ENCODE results near the gene DNTTIP2.

DNTTIP2 gene

DNA sequence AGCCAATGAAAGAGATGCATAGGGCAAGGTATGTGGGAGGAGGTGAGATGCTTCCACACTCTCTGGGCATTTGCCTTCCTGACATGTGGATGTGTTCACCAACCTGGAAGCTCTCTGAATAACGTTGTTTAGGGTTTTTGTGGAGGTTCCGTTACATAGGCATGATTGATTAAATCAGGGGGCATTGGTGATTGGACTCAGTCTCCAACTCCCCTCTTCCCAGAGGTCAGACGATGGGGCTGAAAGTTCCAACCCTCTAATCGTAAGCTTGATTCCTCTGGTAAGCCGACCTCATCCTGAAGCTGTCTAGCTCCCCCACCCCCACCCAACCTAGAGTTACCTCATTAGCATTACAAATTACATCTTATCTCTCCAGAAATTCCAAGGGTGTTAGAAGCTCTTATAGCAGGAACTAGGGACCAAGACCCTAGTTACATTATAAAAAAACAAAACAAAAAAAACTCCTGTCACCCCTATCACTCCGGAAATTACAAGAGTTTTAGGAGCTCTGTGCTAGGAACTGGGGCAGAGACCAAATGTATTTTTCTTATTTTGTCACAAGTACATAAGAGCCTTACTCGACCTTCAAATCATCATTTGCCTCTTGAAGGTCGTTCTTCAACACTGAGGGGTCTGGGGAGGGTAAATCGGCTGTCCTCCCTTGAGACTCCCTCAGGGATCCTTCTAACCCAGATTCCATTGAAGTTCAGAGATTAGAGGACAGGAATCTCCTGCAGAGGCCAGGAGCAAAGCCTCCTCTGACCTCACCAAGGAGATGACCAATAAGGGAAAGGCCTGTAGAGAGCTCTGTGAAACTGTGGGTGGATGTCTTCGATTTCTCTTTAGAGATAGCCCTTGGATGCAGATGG is 58.2 kb downstream of the DNTTIP2 start:
- no peak for DNase-seq (ENCODE audit: low read depth, low spot score)
- H3K4me3 ChIP-seq (ENCODE audit: low read length) = no peak overlapping the region

DNA sequence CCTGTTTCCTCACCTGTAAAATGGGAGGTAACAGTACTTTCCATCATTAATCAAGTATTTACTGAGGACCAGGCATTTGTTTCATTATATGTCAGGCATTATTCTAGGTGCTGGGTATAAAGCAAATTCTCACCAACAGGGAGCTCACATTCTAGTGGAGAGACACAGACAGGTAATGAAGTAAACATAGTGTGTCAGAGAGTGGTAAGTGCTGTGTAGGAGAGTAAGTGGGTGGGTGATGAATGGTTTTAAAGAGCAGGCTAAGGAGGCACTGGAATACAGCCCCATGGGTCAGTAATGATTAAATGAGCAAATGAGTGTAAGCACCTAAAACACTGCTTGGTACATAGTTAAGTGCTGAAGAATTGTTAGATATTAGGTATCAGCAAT is 60.4 kb downstream of the DNTTIP2 start:
- DNase-seq (ENCODE audit: low read depth, low spot score) = no peak
- H3K4me3 ChIP-seq (ENCODE audit: low read length) = no peak overlapping the region

DNA sequence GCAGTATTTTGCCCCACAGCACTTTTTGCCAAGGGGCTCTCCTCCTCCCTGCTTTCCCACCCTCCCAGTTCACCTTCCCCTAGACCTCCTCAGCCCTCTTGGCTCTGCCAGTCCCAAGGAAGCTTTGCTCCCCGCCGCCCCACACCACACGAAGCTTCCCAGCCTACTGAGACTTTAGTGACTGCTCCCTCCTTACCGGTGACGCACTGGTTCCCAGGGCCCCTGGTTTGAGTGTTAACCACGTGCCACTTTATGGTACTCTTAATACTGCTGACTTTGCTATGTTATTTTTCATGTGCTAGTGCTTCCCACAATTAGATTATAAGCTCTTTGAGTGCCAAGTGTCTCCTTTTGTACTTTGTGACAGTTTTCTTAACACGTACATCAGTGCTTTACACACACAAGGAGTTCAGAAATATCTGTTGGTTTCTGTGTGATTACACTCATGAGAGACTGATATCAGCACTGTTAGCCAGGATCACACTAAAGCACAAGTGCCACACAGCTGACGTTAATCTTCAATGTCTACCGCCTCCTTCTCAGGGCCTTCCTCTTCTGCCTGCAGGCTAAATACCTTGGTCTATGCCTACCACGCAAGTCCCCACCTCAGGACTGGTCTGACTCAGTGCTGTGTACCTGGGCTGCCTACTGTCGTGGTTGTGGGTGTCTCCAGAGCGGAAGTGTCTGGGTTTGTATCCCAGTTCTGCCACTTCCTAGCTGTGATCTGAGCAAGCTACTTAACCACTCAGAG is 61.0 kb downstream of the DNTTIP2 start:
- DNase-seq (ENCODE audit: low read depth, low spot score) = peak; percentile 70
- H3K4me3 ChIP-seq (ENCODE audit: low read length) = no peak overlapping the region

DNA sequence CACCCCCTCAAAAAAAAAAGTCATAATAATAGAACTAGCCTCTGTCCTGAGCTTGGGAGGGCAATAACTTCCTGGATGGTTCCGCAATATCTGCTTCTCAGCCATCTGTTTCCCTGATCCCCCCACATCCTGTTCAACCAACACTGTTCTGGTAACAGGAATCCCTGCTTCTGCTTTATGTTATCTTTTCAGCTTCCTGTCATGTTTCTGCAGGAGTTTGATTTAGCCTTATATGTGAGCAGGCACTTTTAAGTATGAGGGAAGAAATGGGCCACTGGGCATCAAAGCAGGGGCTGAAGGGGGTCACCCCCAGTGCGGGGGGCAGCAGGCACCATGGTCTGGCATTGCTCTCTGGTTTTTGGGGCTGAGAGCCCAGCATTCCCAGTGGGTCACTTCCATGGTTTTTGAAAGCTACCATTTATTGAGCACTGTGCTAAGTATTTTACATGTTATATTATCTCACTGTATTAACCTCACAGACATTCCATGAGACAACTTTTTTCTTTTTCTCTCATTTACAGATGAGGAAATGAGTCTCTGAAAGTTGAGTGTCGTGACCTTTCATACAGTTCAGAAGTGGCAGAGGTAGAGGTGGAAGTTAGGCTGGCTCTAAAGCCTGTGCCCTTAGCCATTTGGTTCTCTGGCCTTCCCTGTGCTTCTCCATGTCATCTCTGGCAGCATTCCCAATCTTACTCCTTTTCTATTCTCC is 61.9 kb downstream of the DNTTIP2 start:
- DNase-seq (ENCODE audit: low read depth, low spot score) = peak; percentile 93

More for the DNA sequence above, 61.9 kb downstream of the DNTTIP2 start:
- H3K4me3 ChIP-seq (ENCODE audit: low read length) = peak overlapping the region; percentile 10; the same call in 1 of the 2 replicates
